ENCODE measurements around the gene DSTN.

DSTN gene

DNA sequence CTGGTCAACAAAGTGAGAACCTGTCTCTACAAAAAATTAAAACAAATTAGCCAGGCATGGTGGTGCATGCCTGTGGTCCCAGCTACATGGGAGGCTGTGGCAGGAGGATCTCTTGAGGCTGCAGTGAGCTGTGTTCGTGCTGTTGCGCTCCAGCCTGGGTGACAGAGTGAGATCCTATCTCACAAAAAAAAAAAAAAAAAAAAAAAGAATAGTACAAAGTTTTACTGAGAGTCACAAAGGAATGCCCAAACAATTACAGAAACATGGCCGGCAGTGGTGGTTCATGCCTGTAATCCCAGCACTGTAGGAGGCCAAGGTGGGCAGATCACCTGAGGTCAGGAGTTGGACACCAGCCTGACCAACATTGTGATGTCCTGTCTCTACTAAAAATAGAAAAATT lies 14.8 kb upstream of the DSTN start:
- FAIRE-seq, result no peak

- no peak for FAIRE-seq
Observed at GRCh38 chr20:17556837-17557674, 12.8 kb upstream of the DSTN start.

DNA sequence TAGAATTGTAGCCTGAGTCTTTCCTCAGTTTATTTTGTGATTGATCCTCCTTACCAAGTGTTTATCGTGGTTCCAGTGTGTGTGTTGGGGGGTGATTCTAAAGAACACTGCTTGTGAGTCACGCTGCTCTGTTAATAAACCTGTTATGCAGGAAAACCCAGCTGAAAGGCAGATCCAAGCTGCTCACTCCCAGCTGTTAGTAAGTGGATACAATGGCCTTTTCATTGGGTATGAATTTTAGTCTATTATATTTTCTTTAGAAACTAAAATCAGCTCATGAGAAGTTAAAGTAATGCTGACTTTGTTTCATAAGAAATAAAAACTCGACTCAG lies 12.2 kb upstream of the DSTN start:
- no peak for FAIRE-seq

GRCh38 chr20:17558154-17558940 lies 11.5 kb upstream of the DSTN start:
- FAIRE-seq, result no peak

GRCh38 chr20:17558941-17559304 lies 11.0 kb upstream of the DSTN start:
- no peak for FAIRE-seq

- FAIRE-seq, result no peak
Observed at GRCh38 chr20:17559338-17559737, 10.5 kb upstream of the DSTN start.

DNA sequence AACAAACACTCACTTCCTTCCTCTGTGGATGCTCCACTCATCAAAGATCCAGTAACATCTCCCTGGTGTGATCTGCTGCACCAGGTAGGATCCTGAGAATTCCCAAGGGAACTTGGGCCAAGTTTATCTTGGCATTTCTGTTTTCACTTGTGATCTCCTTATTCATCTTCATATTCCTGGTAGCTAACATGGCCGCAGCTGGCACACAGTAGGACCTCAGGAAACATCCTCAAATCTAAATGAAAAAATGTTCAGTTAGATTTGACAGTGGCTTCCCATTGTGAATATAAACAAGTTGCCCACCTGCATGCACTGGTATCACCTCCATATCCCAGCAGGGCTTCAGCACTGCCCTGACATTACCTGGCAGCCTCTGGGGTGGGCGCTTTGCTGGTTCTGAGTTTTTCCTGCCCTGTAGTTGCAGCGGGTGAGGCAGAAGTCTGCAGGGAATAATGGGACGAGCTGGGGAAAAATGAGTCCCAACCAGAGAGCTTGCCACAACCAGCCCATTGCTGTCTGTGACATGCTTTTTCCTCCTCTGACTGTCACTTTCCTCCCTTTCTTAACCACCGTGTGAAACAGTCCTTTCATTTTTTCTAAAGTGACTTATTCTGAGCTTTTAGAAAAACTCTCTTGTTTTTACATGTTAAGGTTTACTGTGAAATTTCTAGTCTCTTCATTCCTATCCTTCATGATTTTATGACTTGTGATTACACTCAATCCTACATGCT lies 9.4 kb upstream of the DSTN start:
- no peak for FAIRE-seq

GRCh38 chr20:17562804-17563305 lies 7.0 kb upstream of the DSTN start:
- FAIRE-seq, result no peak

DNA sequence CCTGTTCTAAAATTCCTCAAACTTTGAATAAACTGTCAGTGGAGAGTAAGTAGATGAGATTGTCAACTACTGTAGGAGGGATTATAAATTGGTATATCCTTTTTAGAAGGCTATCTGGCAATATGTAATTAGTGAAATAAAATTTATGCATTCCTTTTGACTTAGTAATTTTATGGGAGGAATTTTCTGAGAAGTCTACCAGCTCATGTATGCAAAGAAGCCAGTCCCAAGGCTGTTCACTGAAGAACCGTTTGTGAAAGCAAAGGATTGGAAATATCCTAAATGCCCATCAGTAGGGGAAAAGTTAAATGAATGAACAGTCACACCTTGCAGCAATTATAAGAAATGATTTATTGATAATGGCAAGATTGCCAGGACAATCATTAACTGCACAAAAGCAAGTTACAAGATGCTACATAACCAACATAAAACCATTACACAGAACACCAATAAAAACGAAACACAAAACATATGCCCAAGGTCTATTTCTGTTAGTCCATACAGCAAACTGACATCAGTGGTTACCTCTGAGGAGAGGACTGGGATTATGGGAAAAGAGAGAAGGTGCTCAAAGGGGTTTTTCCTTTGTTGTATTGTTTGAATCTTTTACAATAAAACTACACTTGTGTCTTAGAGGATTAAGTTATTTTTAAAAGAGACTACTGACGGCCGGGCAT lies 4.6 kb upstream of the DSTN start:
- no peak for FAIRE-seq

GRCh38 chr20:17566345-17566744 lies 3.5 kb upstream of the DSTN start:
- no peak for FAIRE-seq

DNA sequence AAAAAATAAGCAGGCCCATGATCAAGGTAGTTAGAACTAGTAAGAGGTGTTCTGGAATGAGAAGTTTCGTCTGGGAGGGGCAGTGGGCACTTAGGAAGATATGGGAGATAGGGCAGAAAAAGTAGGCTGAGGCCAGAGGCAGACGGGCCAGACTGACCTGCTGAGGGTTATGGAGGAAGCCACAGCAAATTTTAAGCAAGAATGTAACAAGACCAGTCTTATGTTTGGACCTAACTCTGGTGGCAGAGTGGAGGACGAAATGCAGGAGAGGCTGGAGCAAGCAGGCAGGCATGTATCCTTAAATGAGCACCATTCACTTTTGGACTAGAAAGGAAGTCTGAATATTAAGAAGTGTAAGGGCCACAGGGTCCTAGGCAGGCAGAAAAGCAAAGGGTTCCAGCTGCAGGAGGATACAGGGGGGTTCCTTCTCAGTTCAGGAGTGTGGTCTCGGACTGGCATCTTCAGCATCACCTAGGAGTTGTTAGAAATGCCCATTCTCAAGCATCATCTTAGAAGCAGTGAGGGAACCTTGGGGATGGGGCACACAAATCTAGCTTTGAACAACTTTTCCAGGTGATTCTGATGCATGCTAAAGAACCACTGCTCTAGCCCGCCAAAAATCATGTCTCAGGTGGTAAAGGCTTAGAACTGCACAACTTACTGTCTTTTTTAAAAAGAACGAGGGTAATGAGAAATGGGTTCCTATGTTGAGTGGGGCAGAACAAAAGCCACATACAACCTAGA lies 1.7 kb upstream of the DSTN start:
- FAIRE-seq, result no peak

- no peak for FAIRE-seq
Observed at GRCh38 chr20:17568972-17569521, 828 bp upstream of the DSTN start.

DNA sequence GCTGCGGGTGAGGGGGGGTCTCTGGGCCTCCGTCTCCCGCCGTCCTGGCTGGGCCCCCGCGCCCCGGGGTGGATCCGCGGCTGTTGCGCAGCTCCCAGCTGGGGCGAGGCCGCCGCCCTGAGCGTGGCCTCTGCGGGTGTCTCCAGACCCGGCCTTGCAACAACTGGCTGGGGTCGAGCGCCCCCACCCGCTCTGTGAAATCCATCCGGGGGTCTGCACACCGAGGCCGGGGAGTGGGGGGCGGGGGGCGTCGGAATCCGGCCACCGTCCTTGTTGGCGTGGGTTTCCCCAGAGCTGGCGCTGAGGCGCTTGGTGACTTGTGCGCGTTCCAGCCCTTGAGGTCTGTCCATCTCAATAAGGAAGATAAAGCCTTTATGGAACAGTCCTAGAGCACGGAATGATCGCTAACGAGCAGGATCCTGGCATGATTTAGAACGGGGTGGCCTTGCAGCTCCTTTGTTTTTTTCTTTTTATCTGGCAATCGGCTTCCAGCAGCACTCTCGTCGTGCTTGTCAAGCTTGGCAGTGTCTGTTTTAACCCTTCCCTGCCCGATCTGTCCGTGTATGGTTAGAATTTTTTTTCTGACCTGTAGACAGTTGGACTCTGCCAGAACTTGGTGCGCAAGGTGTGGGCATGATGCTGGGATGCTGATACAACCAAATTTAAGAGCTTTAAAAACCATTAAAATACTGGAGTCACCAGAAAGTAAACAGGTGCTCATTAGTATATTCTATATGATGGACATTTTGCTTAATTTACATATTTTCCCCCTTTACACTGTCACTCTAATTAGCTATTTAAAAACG lies 675 bp downstream of the DSTN start:
- no peak for FAIRE-seq

DNA sequence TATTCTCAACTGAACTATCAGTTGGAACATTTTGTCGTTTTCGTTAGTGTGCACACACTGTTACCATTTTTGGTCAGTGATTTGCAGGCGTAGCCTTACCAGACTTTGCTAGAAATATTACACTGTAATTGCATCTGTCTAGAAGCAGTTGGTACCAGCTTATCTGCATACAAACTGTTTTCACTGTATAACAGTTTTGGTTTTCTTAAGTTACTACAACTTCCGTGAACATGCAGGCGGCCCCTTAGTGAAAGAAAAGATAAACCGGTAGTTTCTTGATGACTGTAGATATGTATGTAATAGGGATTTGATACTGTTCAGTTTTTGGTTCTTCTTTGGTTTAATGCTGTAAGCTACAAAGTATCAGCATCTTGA lies 1.3 kb downstream of the DSTN start:
- FAIRE-seq, result no peak

DNA sequence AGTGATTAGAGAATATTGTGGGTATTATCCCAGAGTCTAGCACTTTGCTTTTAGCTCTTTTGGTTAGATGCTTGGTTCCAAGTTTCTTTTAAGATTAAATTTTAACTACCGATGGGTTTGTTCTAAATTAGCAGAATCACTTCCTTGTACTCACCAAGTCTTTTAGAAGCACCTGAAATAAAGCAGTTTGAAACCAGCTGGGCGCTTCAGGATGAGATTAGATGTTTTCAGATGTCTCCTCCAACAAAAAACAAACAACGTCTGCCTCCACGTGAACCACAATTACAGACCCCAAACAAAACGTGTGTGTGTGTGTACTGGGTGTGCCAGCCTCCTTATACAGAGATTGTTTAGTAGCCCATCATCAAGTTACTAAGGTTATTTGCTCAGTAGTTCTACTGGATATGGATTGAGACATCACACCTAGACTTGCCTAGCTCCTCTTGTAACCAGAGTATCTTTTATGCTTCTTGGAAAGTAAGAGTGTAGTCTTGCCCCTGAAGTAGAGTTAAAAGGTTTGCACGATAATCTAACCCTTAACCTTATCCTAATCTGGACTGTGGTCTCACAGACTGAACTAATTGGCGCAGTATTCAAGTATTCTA lies 2.3 kb downstream of the DSTN start:
- no peak for FAIRE-seq

DNA sequence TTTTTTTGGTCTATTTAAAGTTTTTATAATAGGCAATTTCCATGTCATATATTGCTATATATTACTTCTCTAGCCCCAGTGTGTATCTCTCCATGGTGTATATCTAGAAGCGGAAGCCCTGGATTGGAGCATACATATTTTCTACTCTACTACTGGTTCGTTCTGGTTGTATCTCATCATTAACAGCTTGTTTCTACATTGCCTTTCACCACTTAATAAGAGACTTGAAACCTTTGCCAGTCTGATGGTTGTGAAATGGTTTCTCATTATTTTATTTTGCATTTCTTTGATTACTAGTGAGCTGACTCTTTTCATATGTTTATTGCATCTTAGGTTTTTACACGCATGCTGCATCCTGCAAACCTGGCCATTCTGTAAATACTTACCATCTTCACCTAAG lies 3.6 kb downstream of the DSTN start:
- FAIRE-seq, result no peak

- no peak for FAIRE-seq
Observed at GRCh38 chr20:17576215-17576614, 6.3 kb downstream of the DSTN start.

- no peak for FAIRE-seq
Observed at GRCh38 chr20:17579369-17580039, 9.6 kb downstream of the DSTN start.

- no peak for FAIRE-seq
Observed at GRCh38 chr20:17580895-17581294, 11.0 kb downstream of the DSTN start.

GRCh38 chr20:17583126-17583525 lies 13.3 kb downstream of the DSTN start:
- FAIRE-seq, result no peak

Data from endometrium (tissue), 2 donors.